ENCODE data around the gene KCNN2. TPM values are rescaled to one million over a fixed set of nuclear protein-coding genes. Genes with fewer than 3 reads are reported as not detected.

KCNN2 gene
- total RNA-seq, 2 donors from 2014 or later = not detected

DNA sequence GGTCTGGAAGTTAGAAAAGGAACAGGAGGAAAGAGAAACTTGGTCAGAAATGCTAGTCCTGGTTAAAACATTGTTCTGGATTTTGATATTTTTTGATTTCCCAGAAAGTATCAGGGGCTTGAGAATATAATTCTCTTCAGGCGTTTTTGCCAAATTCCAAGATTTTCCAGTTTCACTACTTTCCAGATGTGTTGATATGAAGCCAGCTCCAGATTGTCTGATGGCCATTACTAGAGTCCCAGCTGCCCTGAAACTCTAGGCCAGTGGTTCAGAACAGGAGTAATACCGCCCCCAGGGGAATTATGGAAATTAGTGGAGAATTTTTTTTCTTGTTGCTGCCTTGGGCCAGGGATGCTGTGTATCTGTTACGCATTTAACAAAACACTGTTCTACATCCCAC, 88.6 kb downstream of the KCNN2 start:
- TF ChIP-seq, protein P1, sequence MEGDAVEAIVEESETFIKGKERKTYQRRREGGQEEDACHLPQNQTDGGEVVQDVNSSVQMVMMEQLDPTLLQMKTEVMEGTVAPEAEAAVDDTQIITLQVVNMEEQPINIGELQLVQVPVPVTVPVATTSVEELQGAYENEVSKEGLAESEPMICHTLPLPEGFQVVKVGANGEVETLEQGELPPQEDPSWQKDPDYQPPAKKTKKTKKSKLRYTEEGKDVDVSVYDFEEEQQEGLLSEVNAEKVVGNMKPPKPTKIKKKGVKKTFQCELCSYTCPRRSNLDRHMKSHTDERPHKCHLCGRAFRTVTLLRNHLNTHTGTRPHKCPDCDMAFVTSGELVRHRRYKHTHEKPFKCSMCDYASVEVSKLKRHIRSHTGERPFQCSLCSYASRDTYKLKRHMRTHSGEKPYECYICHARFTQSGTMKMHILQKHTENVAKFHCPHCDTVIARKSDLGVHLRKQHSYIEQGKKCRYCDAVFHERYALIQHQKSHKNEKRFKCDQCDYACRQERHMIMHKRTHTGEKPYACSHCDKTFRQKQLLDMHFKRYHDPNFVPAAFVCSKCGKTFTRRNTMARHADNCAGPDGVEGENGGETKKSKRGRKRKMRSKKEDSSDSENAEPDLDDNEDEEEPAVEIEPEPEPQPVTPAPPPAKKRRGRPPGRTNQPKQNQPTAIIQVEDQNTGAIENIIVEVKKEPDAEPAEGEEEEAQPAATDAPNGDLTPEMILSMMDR (IDR thresholded peaks at IDR 0.05) = no peak
- DNase-seq (ENCODE audit: low spot score) (no peak), ATAC-seq (ENCODE audit: insufficient number of reproducible peaks, low FRiP score, low read depth) (no peak)
- H3K36me3 ChIP-seq = no peaks in the 10 kb centered on the region
- H3K9me3 ChIP-seq = no peaks in the 10 kb centered on the region
- H3K4me1 ChIP-seq (ENCODE audit: control insufficient read depth in 1 of 2, low read depth in 2 of 2) = peaks cover 0 to 4% of the 10 kb centered on the region in 2 donors
- no peak overlapping the region for H3K4me3 ChIP-seq
- no peak overlapping the region for H3K27ac ChIP-seq
- no peaks in the 10 kb centered on the region for H3K27me3 ChIP-seq (replicated peaks; ENCODE audit: insufficient read depth)

GRCh38 chr5:114458726-114459125, 96.9 kb downstream of the KCNN2 start:
- Histone ChIP-seq H3K27ac (no peak overlapping the region), H3K4me3 (no peak overlapping the region), H3K4me1 (ENCODE audit: control insufficient read depth in 1 of 2, low read depth in 2 of 2) (no peaks in the 10 kb centered on the region), H3K36me3 (no peaks in the 10 kb centered on the region), H3K27me3 (replicated peaks; ENCODE audit: insufficient read depth) (no peaks in the 10 kb centered on the region), H3K9me3 (no peaks in the 10 kb centered on the region)
- no peak for ATAC-seq (ENCODE audit: insufficient number of reproducible peaks, low FRiP score, low read depth)
- TF ChIP-seq, protein P1 (IDR thresholded peaks at IDR 0.05) = no peak
- no peak for DNase-seq (ENCODE audit: low spot score)

GRCh38 chr5:114467171-114467570, 105.3 kb downstream of the KCNN2 start:
- TF ChIP-seq, protein P1 (IDR thresholded peaks at IDR 0.05) = no peak
- H3K36me3 ChIP-seq = no peaks in the 10 kb centered on the region
- no peak for ATAC-seq (ENCODE audit: insufficient number of reproducible peaks, low FRiP score, low read depth)

DNA sequence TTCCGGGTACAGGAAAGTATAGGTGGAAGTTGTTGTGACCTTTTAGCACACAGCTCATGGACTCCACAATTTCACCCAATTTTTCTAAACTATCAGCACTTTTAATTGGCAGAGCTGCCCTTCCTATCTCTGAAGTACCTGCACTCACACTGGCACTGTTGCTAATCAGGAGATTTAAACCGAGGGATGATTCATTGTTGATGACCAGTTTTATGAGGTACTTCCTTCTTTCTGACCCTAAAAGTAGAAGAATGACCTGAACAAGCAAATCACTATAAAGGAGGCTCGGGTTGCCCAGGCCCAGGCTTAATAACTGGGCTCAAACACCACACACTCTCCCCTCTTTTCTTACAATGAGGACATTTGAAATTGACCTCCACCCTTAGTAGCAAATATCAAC, 105.9 kb downstream of the KCNN2 start:
- no peak for ATAC-seq (ENCODE audit: insufficient number of reproducible peaks, low FRiP score, low read depth)
- TF ChIP-seq, protein P1 (IDR thresholded peaks at IDR 0.05) = no peak

More at GRCh38 chr5:114467171-114467570, 105.3 kb downstream of the KCNN2 start:
- Histone ChIP-seq H3K9me3 (no peaks in the 10 kb centered on the region), H3K27me3 (replicated peaks; ENCODE audit: insufficient read depth) (no peaks in the 10 kb centered on the region), H3K4me1 (ENCODE audit: control insufficient read depth in 1 of 2, low read depth in 2 of 2) (no peaks in the 10 kb centered on the region), H3K27ac (no peak overlapping the region), H3K4me3 (no peak overlapping the region)
- DNase-seq (ENCODE audit: low spot score) = no peak

GRCh38 chr5:114469372-114469771, 107.5 kb downstream of the KCNN2 start:
- Histone ChIP-seq H3K27ac (no peak overlapping the region), H3K4me1 (ENCODE audit: control insufficient read depth in 1 of 2, low read depth in 2 of 2) (peaks cover 0 to 4% of the 10 kb centered on the region in 2 donors), H3K36me3 (no peaks in the 10 kb centered on the region), H3K27me3 (replicated peaks; ENCODE audit: insufficient read depth) (no peaks in the 10 kb centered on the region), H3K4me3 (no peak overlapping the region), H3K9me3 (no peaks in the 10 kb centered on the region)
- TF ChIP-seq, protein P1 (IDR thresholded peaks at IDR 0.05) = no peak
- no peak for ATAC-seq (ENCODE audit: insufficient number of reproducible peaks, low FRiP score, low read depth)
- no peak for DNase-seq (ENCODE audit: low spot score)

More for the DNA sequence above, 105.9 kb downstream of the KCNN2 start:
- no peak overlapping the region for H3K4me3 ChIP-seq
- no peak for DNase-seq (ENCODE audit: low spot score)
- H3K36me3 ChIP-seq = no peaks in the 10 kb centered on the region
- no peaks in the 10 kb centered on the region for H3K9me3 ChIP-seq
- no peaks in the 10 kb centered on the region for H3K27me3 ChIP-seq (replicated peaks; ENCODE audit: insufficient read depth)
- H3K4me1 ChIP-seq (ENCODE audit: control insufficient read depth in 1 of 2, low read depth in 2 of 2) = no peaks in the 10 kb centered on the region
- H3K27ac ChIP-seq = no peak overlapping the region

Data from thoracic aorta (tissue), 2 donors.